Measurements from ENCODE around the gene ZNF140. TPM values are rescaled to one million over a fixed set of nuclear protein-coding genes. Genes with fewer than 3 reads are reported as not detected.
A peak's percentile ranks its signal among the peaks of the same experiment; 100 is the strongest.

ZNF140 gene
- polyA plus RNA-seq, 2 donors = 9.0 to 12.3 TPM

DNA sequence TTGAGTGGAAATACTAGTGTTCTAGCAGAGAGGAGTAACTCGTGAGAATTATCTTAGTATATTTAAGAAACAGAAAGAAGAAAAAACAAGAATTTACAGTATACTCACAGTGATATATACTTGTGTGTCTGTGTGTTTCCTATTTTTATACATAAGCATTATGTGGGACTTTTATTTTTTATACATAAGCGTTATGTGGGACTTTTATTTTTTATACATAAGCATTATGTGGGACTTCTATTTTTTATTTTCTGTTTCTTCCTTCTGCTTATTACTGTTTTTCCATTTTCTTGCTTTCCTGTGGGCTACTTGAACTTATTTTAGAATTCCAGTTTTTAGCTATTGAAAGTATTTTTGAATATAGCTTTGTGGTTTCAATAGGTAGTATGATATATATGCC lies 6.9 kb upstream of the ZNF140 start:
- 87 to 89% methylated on average over 2 of the region's 2 CpGs for WGBS, 2 donors
- no peak overlapping the region for H3K4me3 ChIP-seq (ENCODE audit: low read depth in 1 of 2, low read length in 2 of 2)
- H3K36me3 ChIP-seq (ENCODE audit: control insufficient read depth in 2 of 2, insufficient read depth in 2 of 2, low read length in 1 of 2) = no peaks in the 10 kb centered on the region
- H3K27ac ChIP-seq (ENCODE audit: low read depth in 2 of 2, low read length in 1 of 2) = no peak overlapping the region
- H3K9me3 ChIP-seq (ENCODE audit: control insufficient read depth in 2 of 2, insufficient read depth in 1 of 2, low read depth in 1 of 2, low read length in 1 of 2) = peaks cover 17 to 18% of the 10 kb centered on the region in 2 donors
- no peaks in the 10 kb centered on the region for H3K4me1 ChIP-seq (ENCODE audit: control insufficient read depth in 2 of 2, insufficient read depth in 2 of 2, low read length in 1 of 2)
- H3K27me3 ChIP-seq (ENCODE audit: control insufficient read depth in 1 of 2, insufficient read depth in 2 of 2, low read length in 2 of 2) = no peaks in the 10 kb centered on the region

DNA sequence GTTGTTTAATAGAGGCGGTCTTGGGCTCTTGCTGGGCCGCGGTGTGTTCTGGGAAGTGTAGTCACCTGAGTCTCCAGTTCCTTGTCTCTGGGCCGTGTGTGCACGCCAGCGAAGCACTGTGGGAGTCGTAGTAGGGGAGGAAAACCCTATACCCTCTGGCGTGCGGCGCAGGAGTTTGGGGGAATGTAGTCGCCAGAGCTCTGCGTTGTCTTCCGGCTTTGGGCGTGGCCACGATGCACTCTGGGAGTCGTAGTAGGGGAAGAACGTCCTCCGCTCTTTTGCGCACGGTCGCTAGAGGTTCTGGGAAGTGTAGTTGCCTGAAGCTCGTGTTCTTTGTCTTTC lies 726 bp upstream of the ZNF140 start:
- Histone ChIP-seq H3K27me3 (ENCODE audit: control insufficient read depth in 1 of 2, insufficient read depth in 2 of 2, low read length in 2 of 2) (no peaks in the 10 kb centered on the region), H3K4me3 (ENCODE audit: low read depth in 1 of 2, low read length in 2 of 2) (peak overlapping the region; percentile 96 to 98), H3K36me3 (ENCODE audit: control insufficient read depth in 2 of 2, insufficient read depth in 2 of 2, low read length in 1 of 2) (peaks cover 2 to 4% of the 10 kb centered on the region in 2 donors), H3K4me1 (ENCODE audit: control insufficient read depth in 2 of 2, insufficient read depth in 2 of 2, low read length in 1 of 2) (peaks cover 0 to 3% of the 10 kb centered on the region in 2 donors), H3K9me3 (ENCODE audit: control insufficient read depth in 2 of 2, insufficient read depth in 1 of 2, low read depth in 1 of 2, low read length in 1 of 2) (peaks cover 12 to 32% of the 10 kb centered on the region in 2 donors), H3K27ac (ENCODE audit: low read depth in 2 of 2, low read length in 1 of 2) (peak overlapping the region; percentile 98 to 99)
- WGBS, 2 donors = 0% methylated on average over 22 of the region's 22 CpGs

DNA sequence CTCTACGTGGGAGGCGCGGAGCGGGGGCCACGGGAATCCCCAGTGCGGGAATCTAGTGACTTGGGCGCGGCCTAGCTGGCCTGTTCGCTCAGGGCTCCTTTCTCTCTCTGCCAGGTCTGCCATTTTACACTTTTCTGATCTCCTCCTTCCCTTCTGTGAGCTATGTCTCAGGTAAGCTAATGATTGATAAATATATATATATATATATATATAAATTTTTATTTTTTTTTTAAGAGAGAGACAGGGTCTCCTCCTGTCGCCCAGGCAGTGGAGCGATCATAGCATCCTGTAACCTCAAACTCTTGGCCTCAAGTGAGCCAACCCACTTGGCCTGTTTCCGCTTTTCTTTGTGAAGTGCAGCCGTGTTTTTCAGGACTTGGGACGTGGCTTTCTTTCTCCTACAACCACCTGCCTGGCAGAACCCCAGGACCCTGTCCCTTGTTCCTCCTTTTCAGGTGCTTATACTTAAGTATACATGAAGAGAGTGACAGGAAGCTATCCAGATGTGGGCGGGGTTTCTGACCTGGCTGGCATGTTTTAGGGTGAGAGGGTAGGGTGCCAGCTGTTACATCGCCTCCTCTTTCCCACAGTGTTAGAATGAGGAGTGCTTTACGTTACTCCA lies 547 bp downstream of the ZNF140 start:
- peaks cover 7 to 8% of the 10 kb centered on the region in 2 donors for H3K36me3 ChIP-seq (ENCODE audit: control insufficient read depth in 2 of 2, insufficient read depth in 2 of 2, low read length in 1 of 2)
- H3K4me3 ChIP-seq (ENCODE audit: low read depth in 1 of 2, low read length in 2 of 2) = peak overlapping the region; percentile 96 to 98
- no peaks in the 10 kb centered on the region for H3K27me3 ChIP-seq (ENCODE audit: control insufficient read depth in 1 of 2, insufficient read depth in 2 of 2, low read length in 2 of 2)
- H3K27ac ChIP-seq (ENCODE audit: low read depth in 2 of 2, low read length in 1 of 2) = peak overlapping the region; percentile 98 to 99
- peaks cover 0 to 3% of the 10 kb centered on the region in 2 donors for H3K4me1 ChIP-seq (ENCODE audit: control insufficient read depth in 2 of 2, insufficient read depth in 2 of 2, low read length in 1 of 2)
- peaks cover 7 to 31% of the 10 kb centered on the region in 2 donors for H3K9me3 ChIP-seq (ENCODE audit: control insufficient read depth in 2 of 2, insufficient read depth in 1 of 2, low read depth in 1 of 2, low read length in 1 of 2)
- 23 to 24% methylated on average over 17 of the region's 17 CpGs for WGBS, 2 donors

DNA sequence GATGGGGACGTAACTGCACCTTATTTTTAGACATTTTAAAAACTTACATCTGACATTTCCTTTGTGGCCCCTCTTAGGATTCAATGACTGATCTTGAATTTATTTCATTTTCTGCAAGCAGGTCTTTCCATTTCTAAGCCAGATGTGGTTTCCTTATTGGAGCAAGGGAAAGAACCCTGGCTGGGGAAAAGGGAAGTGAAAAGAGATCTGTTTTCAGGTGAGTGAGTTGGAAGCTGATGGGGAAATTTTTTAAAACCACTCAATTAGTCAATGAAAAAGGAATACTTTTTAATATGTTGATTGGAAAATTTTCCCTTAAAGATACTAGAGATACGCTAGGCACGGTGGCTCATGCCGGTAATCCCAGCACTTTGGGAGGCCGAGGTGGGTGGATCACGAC lies 2.6 kb downstream of the ZNF140 start:
- peaks cover 7 to 8% of the 10 kb centered on the region in 2 donors for H3K36me3 ChIP-seq (ENCODE audit: control insufficient read depth in 2 of 2, insufficient read depth in 2 of 2, low read length in 1 of 2)

DNA sequence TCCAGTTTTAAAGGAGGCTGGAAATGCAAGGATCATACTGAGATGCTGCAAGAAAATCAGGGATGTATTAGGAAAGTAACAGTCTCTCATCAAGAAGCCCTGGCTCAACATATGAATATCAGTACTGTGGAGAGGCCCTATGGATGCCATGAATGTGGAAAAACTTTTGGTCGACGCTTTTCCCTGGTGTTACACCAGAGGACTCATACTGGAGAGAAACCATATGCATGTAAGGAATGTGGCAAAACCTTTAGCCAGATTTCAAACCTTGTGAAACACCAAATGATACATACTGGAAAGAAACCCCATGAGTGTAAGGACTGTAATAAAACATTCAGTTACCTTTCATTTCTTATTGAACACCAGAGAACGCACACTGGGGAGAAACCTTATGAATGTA lies 24.9 kb downstream of the ZNF140 start:
- Histone ChIP-seq H3K9me3 (ENCODE audit: control insufficient read depth in 2 of 2, insufficient read depth in 1 of 2, low read depth in 1 of 2, low read length in 1 of 2) (peaks cover 9 to 22% of the 10 kb centered on the region in 2 donors), H3K36me3 (ENCODE audit: control insufficient read depth in 2 of 2, insufficient read depth in 2 of 2, low read length in 1 of 2) (peaks cover 7 to 10% of the 10 kb centered on the region in 2 donors), H3K4me3 (ENCODE audit: low read depth in 1 of 2, low read length in 2 of 2) (no peak overlapping the region), H3K4me1 (ENCODE audit: control insufficient read depth in 2 of 2, insufficient read depth in 2 of 2, low read length in 1 of 2) (no peaks in the 10 kb centered on the region), H3K27me3 (ENCODE audit: control insufficient read depth in 1 of 2, insufficient read depth in 2 of 2, low read length in 2 of 2) (no peaks in the 10 kb centered on the region), H3K27ac (ENCODE audit: low read depth in 2 of 2, low read length in 1 of 2) (no peak overlapping the region)
- WGBS, 2 donors = 97 to 99% methylated on average over 3 of the region's 3 CpGs

More for the DNA sequence above, 2.6 kb downstream of the ZNF140 start:
- Histone ChIP-seq H3K27ac (ENCODE audit: low read depth in 2 of 2, low read length in 1 of 2) (no peak overlapping the region), H3K9me3 (ENCODE audit: control insufficient read depth in 2 of 2, insufficient read depth in 1 of 2, low read depth in 1 of 2, low read length in 1 of 2) (peaks cover 3 to 26% of the 10 kb centered on the region in 2 donors), H3K4me3 (ENCODE audit: low read depth in 1 of 2, low read length in 2 of 2) (no peak overlapping the region), H3K4me1 (ENCODE audit: control insufficient read depth in 2 of 2, insufficient read depth in 2 of 2, low read length in 1 of 2) (peaks cover 0 to 3% of the 10 kb centered on the region in 2 donors), H3K27me3 (ENCODE audit: control insufficient read depth in 1 of 2, insufficient read depth in 2 of 2, low read length in 2 of 2) (no peaks in the 10 kb centered on the region)
- 95 to 99% methylated on average over 6 of the region's 6 CpGs for WGBS, 2 donors

DNA sequence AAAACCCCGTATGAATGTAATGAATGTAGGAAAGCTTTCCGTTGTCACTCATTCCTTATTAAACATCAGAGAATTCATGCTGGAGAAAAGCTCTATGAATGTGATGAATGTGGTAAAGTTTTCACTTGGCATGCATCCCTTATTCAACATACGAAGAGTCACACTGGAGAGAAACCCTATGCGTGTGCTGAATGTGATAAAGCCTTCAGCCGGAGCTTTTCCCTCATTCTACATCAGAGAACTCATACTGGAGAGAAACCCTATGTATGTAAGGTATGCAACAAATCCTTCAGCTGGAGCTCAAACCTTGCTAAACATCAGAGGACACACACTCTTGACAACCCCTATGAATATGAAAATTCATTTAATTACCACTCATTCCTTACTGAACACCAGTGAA lies 25.5 kb downstream of the ZNF140 start:
- Histone ChIP-seq H3K4me3 (ENCODE audit: low read depth in 1 of 2, low read length in 2 of 2) (no peak overlapping the region), H3K36me3 (ENCODE audit: control insufficient read depth in 2 of 2, insufficient read depth in 2 of 2, low read length in 1 of 2) (peaks cover 6 to 10% of the 10 kb centered on the region in 2 donors)
- whole genome bisulfite sequencing, 2 donors = 97 to 99% methylated on average over 5 of the region's 5 CpGs

DNA sequence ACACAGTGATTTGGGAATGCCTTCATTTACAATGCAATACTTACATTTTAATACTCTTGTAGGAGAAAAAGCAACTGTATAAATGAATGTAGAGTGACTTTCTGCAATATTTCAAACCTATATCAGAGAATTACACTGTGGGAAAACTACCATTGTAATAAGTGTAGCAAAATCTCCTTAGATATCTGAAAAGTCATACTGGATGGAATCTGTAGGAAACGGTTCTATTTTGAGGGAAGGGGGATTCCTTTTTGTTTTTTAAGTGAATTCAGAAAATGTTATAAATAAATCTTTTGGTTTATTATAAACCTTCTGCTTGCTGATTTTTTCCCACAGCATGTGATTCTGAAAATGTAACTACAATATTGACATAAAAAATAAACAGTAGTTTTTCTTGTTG lies 26.4 kb downstream of the ZNF140 start:
- Histone ChIP-seq H3K36me3 (ENCODE audit: control insufficient read depth in 2 of 2, insufficient read depth in 2 of 2, low read length in 1 of 2) (peaks cover 6 to 10% of the 10 kb centered on the region in 2 donors), H3K4me1 (ENCODE audit: control insufficient read depth in 2 of 2, insufficient read depth in 2 of 2, low read length in 1 of 2) (no peaks in the 10 kb centered on the region), H3K27ac (ENCODE audit: low read depth in 2 of 2, low read length in 1 of 2) (no peak overlapping the region), H3K4me3 (ENCODE audit: low read depth in 1 of 2, low read length in 2 of 2) (no peak overlapping the region), H3K9me3 (ENCODE audit: control insufficient read depth in 2 of 2, insufficient read depth in 1 of 2, low read depth in 1 of 2, low read length in 1 of 2) (peaks cover 9 to 24% of the 10 kb centered on the region in 2 donors), H3K27me3 (ENCODE audit: control insufficient read depth in 1 of 2, insufficient read depth in 2 of 2, low read length in 2 of 2) (no peaks in the 10 kb centered on the region)
- 97 to 98% methylated on average over 1 of the region's 1 CpG for WGBS, 2 donors

More for the DNA sequence above, 25.5 kb downstream of the ZNF140 start:
- no peak overlapping the region for H3K27ac ChIP-seq (ENCODE audit: low read depth in 2 of 2, low read length in 1 of 2)
- no peaks in the 10 kb centered on the region for H3K27me3 ChIP-seq (ENCODE audit: control insufficient read depth in 1 of 2, insufficient read depth in 2 of 2, low read length in 2 of 2)
- H3K4me1 ChIP-seq (ENCODE audit: control insufficient read depth in 2 of 2, insufficient read depth in 2 of 2, low read length in 1 of 2) = no peaks in the 10 kb centered on the region
- peaks cover 9 to 23% of the 10 kb centered on the region in 2 donors for H3K9me3 ChIP-seq (ENCODE audit: control insufficient read depth in 2 of 2, insufficient read depth in 1 of 2, low read depth in 1 of 2, low read length in 1 of 2)

GRCh38 chr12:133108150-133108549 lies 27.4 kb downstream of the ZNF140 start:
- Histone ChIP-seq H3K4me3 (ENCODE audit: low read depth in 1 of 2, low read length in 2 of 2) (no peak overlapping the region), H3K27ac (ENCODE audit: low read depth in 2 of 2, low read length in 1 of 2) (no peak overlapping the region), H3K27me3 (ENCODE audit: control insufficient read depth in 1 of 2, insufficient read depth in 2 of 2, low read length in 2 of 2) (no peaks in the 10 kb centered on the region), H3K36me3 (ENCODE audit: control insufficient read depth in 2 of 2, insufficient read depth in 2 of 2, low read length in 1 of 2) (peaks cover 6 to 9% of the 10 kb centered on the region in 2 donors), H3K9me3 (ENCODE audit: control insufficient read depth in 2 of 2, insufficient read depth in 1 of 2, low read depth in 1 of 2, low read length in 1 of 2) (peaks cover 9 to 22% of the 10 kb centered on the region in 2 donors), H3K4me1 (ENCODE audit: control insufficient read depth in 2 of 2, insufficient read depth in 2 of 2, low read length in 1 of 2) (no peaks in the 10 kb centered on the region)
- 97 to 99% methylated on average over 2 of the region's 2 CpGs for WGBS, 2 donors

GRCh38 chr12:133120385-133121191 lies 39.9 kb downstream of the ZNF140 start:
- no peaks in the 10 kb centered on the region for H3K4me1 ChIP-seq (ENCODE audit: control insufficient read depth in 2 of 2, insufficient read depth in 2 of 2, low read length in 1 of 2)
- no peaks in the 10 kb centered on the region for H3K27me3 ChIP-seq (ENCODE audit: control insufficient read depth in 1 of 2, insufficient read depth in 2 of 2, low read length in 2 of 2)
- H3K4me3 ChIP-seq (ENCODE audit: low read depth in 1 of 2, low read length in 2 of 2) = no peak overlapping the region
- H3K9me3 ChIP-seq (ENCODE audit: control insufficient read depth in 2 of 2, insufficient read depth in 1 of 2, low read depth in 1 of 2, low read length in 1 of 2) = peaks cover 26 to 27% of the 10 kb centered on the region in 2 donors
- peaks cover 9 to 16% of the 10 kb centered on the region in 2 donors for H3K36me3 ChIP-seq (ENCODE audit: control insufficient read depth in 2 of 2, insufficient read depth in 2 of 2, low read length in 1 of 2)
- no peak overlapping the region for H3K27ac ChIP-seq (ENCODE audit: low read depth in 2 of 2, low read length in 1 of 2)
- WGBS, 2 donors = 93 to 94% methylated on average over 3 of the region's 3 CpGs
